A549 (cell line): ENCODE results near the gene SHC3. TPM values are rescaled to one million over a fixed set of nuclear protein-coding genes. Genes with fewer than 3 reads are reported as not detected.
A peak's percentile ranks its signal among the peaks of the same experiment; 100 is the strongest.

Experiments
- ATAC-seq, 2 experiments: fragments of 200-7000 bp in 1 of 2; fragments of >200 bp in 1 of 2; cut with Nextera tagmentation in 1 of 2; cut with Tn5 transposase in 1 of 2; 3 replicates each; pipeline versions ENCODE4 v1.8.0 to v1.9.1; 2018 to 2020; ENCODE audit warnings: mild to moderate bottlenecking in 1 of 2, moderate library complexity in 1 of 2
- CTCF ChIA-PET: fragments of 300-600 bp; sonication (Branson Sonifier 250); formaldehyde crosslinking; extraction: SDS; loops from one replicate; lab custom pipeline; 2021; ENCODE audit warnings: antibody characterized with exemption, inconsistent platforms; lab: Yijun Ruan, JAX
- POLR2A ChIA-PET: fragments of 350-600 bp; formaldehyde crosslinking; extraction: SDS; loops from one replicate; lab custom pipeline; 2021; ENCODE audit warnings: antibody characterized with exemption, inconsistent platforms; lab: Yijun Ruan, JAX
- DNase-seq, 2 experiments: peaks; one replicate each; pipeline versions ENCODE4 v3.0.0 to v3.0.0-alpha.2; 2011 to 2016; ENCODE audit warnings: low read depth in 1 of 2, low spot score in 1 of 2
- FAIRE-seq: peaks from 2 replicates; lab custom pipeline; 2011; peaks lifted over from hg19 to GRCh38; lab: Jason Lieb, UNC
- H3K27ac ChIP-seq, 2 experiments: fragments of >200 bp; sonication (Bioruptor Twin); formaldehyde crosslinking; 3 replicates each; pipeline ENCODE4 v1.5.1; 2016 to 2017
- H3K4me1 ChIP-seq: fragments of >200 bp; sonication (Bioruptor Twin); formaldehyde crosslinking; 3 replicates; pipeline ENCODE4 v1.6.1; 2016
- H3K4me2 ChIP-seq: fragments of >200 bp; sonication (Bioruptor Twin); formaldehyde crosslinking; 3 replicates; pipeline ENCODE4 v1.6.1; 2016
- H3K4me3 ChIP-seq: fragments of >200 bp; sonication (Bioruptor Twin); formaldehyde crosslinking; 3 replicates; pipeline ENCODE4 v1.5.1; 2016
- H3K9me3 ChIP-seq: fragments of >200 bp; sonication (Bioruptor Twin); formaldehyde crosslinking; 3 replicates; pipeline ENCODE4 v1.6.1; 2016
- CBX8 ChIP-seq: fragments of 200-600 bp; sonication (generic); IDR thresholded peaks from 2 replicates; pipeline ENCODE4 v1.6.1; 2016
- CEBPB ChIP-seq, 2 experiments: fragments of >200 bp in 1 of 2; sonication (Bioruptor Twin) in 1 of 2; formaldehyde crosslinking in 1 of 2; IDR thresholded peaks; 2 replicates each; pipeline ENCODE4 v1.6.1; 2012 to 2016
- CHD2 ChIP-seq: fragments of 150-350 bp; IDR thresholded peaks from 2 replicates; pipeline ENCODE4 v1.6.1; 2014; ENCODE audit warnings: low read length; ENCODE audit not compliant: partially characterized antibody
- EHMT2 ChIP-seq: fragments of 200-600 bp; sonication (generic); IDR thresholded peaks from 2 replicates; pipeline ENCODE4 v1.6.1; 2016; ENCODE audit warnings: antibody characterized with exemption, low read depth, mild to moderate bottlenecking, moderate library complexity
- EP300 ChIP-seq, 2 experiments: fragments of >200 bp; sonication (Bioruptor Twin); formaldehyde crosslinking; IDR thresholded peaks; 2 replicates in 1 of 2; 3 replicates in 1 of 2; pipeline ENCODE4 v1.6.1; 2016 to 2017
- GATA3 ChIP-seq: IDR thresholded peaks from 2 replicates; pipeline ENCODE4 v1.6.1; 2012; ENCODE audit warnings: borderline replicate concordance
- HOXB5 ChIP-seq: fragments of 250-450 bp; sonication (Bioruptor Pico); IDR thresholded peaks from 2 replicates; pipeline ENCODE4 v1.5.0; 2020; ENCODE audit warnings: mild to moderate bottlenecking, moderate library complexity
- JUNB ChIP-seq: fragments of >200 bp; sonication (Bioruptor Twin); formaldehyde crosslinking; IDR thresholded peaks from 2 replicates; pipeline ENCODE4 v1.6.1; 2016
- KDM5A ChIP-seq: fragments of 200-600 bp; sonication (generic); IDR thresholded peaks from 2 replicates; pipeline ENCODE4 v1.6.1; 2016; ENCODE audit warnings: antibody characterized with exemption, mild to moderate bottlenecking
- MYC ChIP-seq: IDR thresholded peaks from 2 replicates; pipeline ENCODE4 v1.6.1; 2012; ENCODE audit warnings: mild to moderate bottlenecking, inconsistent platforms, low read length, improper control_type of control experiment, borderline replicate concordance
- NR3C1 ChIP-seq: fragments of >200 bp; sonication (Bioruptor Twin); formaldehyde crosslinking; IDR thresholded peaks from 3 replicates; pipeline ENCODE4 v1.6.1; 2017
- POLR2A ChIP-seq: IDR thresholded peaks from 2 replicates; pipeline ENCODE4 v1.6.1; 2012; ENCODE audit warnings: mild to moderate bottlenecking, low read length
- RARB ChIP-seq: fragments of 250-450 bp; sonication (Bioruptor Pico); IDR thresholded peaks from 2 replicates; pipeline ENCODE4 v1.8.0; 2021; ENCODE audit warnings: mild to moderate bottlenecking, moderate library complexity
- TP53 ChIP-seq: fragments of 250-450 bp; sonication (Bioruptor Pico); IDR thresholded peaks from 2 replicates; pipeline ENCODE4 v1.5.0; 2021; ENCODE audit warnings: mild to moderate bottlenecking, moderate library complexity
- ZC3H11A ChIP-seq: fragments of 450-650 bp; IDR thresholded peaks from 2 replicates; pipeline ENCODE4 v1.6.1; 2014; ENCODE audit warnings: antibody characterized with exemption, mild to moderate bottlenecking
- ZNF302 ChIP-seq: fragments of 250-450 bp; sonication (Bioruptor Pico); IDR thresholded peaks from 2 replicates; pipeline ENCODE4 v1.9.0; 2021; ENCODE audit warnings: inconsistent platforms, mild to moderate bottlenecking, moderate library complexity
- WGBS: methylation state at CpG from one replicate; pipeline ENCODE4 v1.1.6; 2017; ENCODE audit errors: missing lambda C conversion rate; 5-methylcytosine and 5-hydroxymethylcytosine counted together
- polyA plus RNA-seq, 4 experiments: library from polyadenylated mRNA; depleted of rRNA in 3 of 4; stranded (reverse); fragments of >200 nt; fragmentation: RNase III in 1 of 4; extraction: RNeasy Plus Mini Kit Qiagen cat#74134 plus additional on column Dnase treatment in 1 of 4; gene quantifications; 2 replicates in 3 of 4; 3 replicates in 1 of 4; pipeline ENCODE4 v1.2.3, GENCODE V29; 2011 to 2017
- TF ChIP-seq, protein P1 (sequence below): fragments of 150-350 bp; IDR thresholded peaks from 2 replicates; pipeline ENCODE4 v1.6.1; 2014; ENCODE audit warnings: low read depth, mild to moderate bottlenecking, low read length
- TF ChIP-seq, protein P2 (sequence below): fragments of >200 bp; sonication (Bioruptor Twin); formaldehyde crosslinking; IDR thresholded peaks from 3 replicates; pipeline ENCODE4 v1.5.1; 2016
- TF ChIP-seq, protein P3 (sequence below): fragments of 450-650 bp; IDR thresholded peaks from 2 replicates; pipeline ENCODE4 v1.6.1; 2014; ENCODE audit warnings: antibody characterized with exemption
- TF ChIP-seq, protein P4 (sequence below): fragments of >200 bp; sonication (Bioruptor Twin); formaldehyde crosslinking; IDR thresholded peaks from 2 replicates; pipeline ENCODE4 v1.6.1; 2016
- TF ChIP-seq, protein P5 (sequence below): fragments of 250-450 bp; sonication (Bioruptor Pico); IDR thresholded peaks from 2 replicates; pipeline ENCODE4 v1.5.0; 2021; ENCODE audit warnings: mild to moderate bottlenecking, moderate library complexity, borderline replicate concordance
- TF ChIP-seq, protein P6 (sequence below): IDR thresholded peaks from 2 replicates; pipeline ENCODE4 v1.6.1; 2012; ENCODE audit warnings: low read depth, borderline replicate concordance

SHC3 gene
- polyA plus RNA-seq, 2 of the 4 experiments (the other 2 are of a cell fraction): 0.09 to 0.88 TPM

DNA sequence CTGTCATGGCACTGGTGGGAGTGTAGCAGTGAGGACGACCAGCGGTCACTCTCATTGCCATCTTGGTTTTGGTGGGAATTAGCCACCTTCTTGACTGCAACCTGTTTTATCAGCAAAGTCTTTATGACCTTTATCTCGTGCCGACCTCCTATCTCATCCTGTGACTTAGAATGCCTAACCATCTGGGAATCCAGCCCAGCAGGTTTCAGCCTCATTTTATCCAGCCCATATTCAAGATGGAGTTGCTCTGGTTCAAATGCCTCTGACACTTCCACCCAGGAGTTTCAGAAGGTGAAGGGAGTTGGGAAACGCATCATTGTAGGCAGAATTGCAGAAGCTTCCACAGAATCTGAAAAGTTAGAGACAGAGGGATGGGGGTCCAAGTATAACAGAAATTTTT, 35.4 kb downstream of the SHC3 start:
- H3K4me2 ChIP-seq: no peak overlapping the region
- ATAC-seq: no peak
- CTCF ChIA-PET: no interaction called here
- POLR2A ChIA-PET: no interaction called here
- FAIRE-seq: no peak
- no peak for DNase-seq
- no peaks in the 10 kb centered on the region for H3K9me3 ChIP-seq
- no peak overlapping the region for H3K4me3 ChIP-seq
- peaks cover 15% of the 10 kb centered on the region for H3K4me1 ChIP-seq
- no peak for TF ChIP-seq JUNB
- TF ChIP-seq, protein P1, sequence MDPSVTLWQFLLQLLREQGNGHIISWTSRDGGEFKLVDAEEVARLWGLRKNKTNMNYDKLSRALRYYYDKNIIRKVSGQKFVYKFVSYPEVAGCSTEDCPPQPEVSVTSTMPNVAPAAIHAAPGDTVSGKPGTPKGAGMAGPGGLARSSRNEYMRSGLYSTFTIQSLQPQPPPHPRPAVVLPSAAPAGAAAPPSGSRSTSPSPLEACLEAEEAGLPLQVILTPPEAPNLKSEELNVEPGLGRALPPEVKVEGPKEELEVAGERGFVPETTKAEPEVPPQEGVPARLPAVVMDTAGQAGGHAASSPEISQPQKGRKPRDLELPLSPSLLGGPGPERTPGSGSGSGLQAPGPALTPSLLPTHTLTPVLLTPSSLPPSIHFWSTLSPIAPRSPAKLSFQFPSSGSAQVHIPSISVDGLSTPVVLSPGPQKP: no peak
- TF ChIP-seq CHD2: no peak
- TF ChIP-seq ZNF302 (CRISPR knock-in tag): no peak
- TF ChIP-seq, protein P2, sequence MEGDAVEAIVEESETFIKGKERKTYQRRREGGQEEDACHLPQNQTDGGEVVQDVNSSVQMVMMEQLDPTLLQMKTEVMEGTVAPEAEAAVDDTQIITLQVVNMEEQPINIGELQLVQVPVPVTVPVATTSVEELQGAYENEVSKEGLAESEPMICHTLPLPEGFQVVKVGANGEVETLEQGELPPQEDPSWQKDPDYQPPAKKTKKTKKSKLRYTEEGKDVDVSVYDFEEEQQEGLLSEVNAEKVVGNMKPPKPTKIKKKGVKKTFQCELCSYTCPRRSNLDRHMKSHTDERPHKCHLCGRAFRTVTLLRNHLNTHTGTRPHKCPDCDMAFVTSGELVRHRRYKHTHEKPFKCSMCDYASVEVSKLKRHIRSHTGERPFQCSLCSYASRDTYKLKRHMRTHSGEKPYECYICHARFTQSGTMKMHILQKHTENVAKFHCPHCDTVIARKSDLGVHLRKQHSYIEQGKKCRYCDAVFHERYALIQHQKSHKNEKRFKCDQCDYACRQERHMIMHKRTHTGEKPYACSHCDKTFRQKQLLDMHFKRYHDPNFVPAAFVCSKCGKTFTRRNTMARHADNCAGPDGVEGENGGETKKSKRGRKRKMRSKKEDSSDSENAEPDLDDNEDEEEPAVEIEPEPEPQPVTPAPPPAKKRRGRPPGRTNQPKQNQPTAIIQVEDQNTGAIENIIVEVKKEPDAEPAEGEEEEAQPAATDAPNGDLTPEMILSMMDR: no peak
- no peak for TF ChIP-seq GATA3
- no peak for TF ChIP-seq MYC
- TF ChIP-seq TP53 (CRISPR knock-in tag): no peak
- TF ChIP-seq, protein P3, sequence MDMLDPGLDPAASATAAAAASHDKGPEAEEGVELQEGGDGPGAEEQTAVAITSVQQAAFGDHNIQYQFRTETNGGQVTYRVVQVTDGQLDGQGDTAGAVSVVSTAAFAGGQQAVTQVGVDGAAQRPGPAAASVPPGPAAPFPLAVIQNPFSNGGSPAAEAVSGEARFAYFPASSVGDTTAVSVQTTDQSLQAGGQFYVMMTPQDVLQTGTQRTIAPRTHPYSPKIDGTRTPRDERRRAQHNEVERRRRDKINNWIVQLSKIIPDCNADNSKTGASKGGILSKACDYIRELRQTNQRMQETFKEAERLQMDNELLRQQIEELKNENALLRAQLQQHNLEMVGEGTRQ: no peak
- no peak for TF ChIP-seq HOXB5 (CRISPR knock-in tag)
- TF ChIP-seq EHMT2: no peak
- no peak for TF ChIP-seq EP300 (IDR thresholded peaks at IDR 0.05)
- TF ChIP-seq POLR2A: no peak
- TF ChIP-seq, protein P4, sequence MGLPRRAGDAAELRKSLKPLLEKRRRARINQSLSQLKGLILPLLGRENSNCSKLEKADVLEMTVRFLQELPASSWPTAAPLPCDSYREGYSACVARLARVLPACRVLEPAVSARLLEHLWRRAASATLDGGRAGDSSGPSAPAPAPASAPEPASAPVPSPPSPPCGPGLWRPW: no peak
- no peak for TF ChIP-seq NR3C1
- no peak overlapping the region for H3K27ac ChIP-seq
- WGBS: 77% methylated on average over 5 of the region's 5 CpGs

DNA sequence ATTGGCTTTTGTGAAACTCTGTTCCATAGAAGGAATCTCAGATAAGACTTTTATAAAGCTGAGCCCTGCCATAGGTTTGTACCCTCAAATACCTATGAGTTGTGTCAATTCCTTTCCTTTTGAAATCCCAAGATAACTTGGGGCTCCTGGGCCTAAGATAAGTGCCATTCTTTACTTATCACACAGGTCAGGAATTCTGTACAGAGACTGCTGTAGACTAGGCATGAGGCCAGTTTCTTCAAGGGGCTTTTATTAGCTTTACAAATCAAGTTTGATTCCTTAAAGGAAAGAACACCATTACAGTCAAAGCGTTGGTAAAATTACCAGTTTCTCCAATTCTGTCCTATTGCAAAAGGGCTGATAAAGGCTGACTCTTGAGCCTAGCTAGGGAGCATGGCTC, 39.2 kb downstream of the SHC3 start:
- no peak overlapping the region for H3K4me2 ChIP-seq
- POLR2A ChIA-PET: no interaction called here
- H3K27ac ChIP-seq: peak overlapping the region in 1 of 2 experiments; percentile 81; a peak in 3 of 6 replicates
- H3K4me1 ChIP-seq: peaks cover 27% of the 10 kb centered on the region
- TF ChIP-seq, protein P5, sequence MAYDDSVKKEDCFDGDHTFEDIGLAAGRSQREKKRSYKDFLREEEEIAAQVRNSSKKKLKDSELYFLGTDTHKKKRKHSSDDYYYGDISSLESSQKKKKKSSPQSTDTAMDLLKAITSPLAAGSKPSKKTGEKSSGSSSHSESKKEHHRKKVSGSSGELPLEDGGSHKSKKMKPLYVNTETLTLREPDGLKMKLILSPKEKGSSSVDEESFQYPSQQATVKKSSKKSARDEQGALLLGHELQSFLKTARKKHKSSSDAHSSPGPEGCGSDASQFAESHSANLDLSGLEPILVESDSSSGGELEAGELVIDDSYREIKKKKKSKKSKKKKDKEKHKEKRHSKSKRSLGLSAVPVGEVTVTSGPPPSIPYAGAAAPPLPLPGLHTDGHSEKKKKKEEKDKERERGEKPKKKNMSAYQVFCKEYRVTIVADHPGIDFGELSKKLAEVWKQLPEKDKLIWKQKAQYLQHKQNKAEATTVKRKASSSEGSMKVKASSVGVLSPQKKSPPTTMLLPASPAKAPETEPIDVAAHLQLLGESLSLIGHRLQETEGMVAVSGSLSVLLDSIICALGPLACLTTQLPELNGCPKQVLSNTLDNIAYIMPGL (CRISPR knock-in tag): no peak
- TF ChIP-seq CBX8 (no peak), CEBPB (IDR thresholded peaks at IDR 0.05) (no peak), EP300 (IDR thresholded peaks at IDR 0.05) (no peak), KDM5A (no peak), RARB (CRISPR knock-in tag) (no peak), ZC3H11A (no peak)
- TF ChIP-seq, protein P6, sequence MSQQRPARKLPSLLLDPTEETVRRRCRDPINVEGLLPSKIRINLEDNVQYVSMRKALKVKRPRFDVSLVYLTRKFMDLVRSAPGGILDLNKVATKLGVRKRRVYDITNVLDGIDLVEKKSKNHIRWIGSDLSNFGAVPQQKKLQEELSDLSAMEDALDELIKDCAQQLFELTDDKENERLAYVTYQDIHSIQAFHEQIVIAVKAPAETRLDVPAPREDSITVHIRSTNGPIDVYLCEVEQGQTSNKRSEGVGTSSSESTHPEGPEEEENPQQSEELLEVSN: no peak
- TF ChIP-seq, protein P3: no peak
- CTCF ChIA-PET: interaction anchor here (1.3 to 2.1 kb wide), 3 partner anchors 8 to 19 kb away, joined by 3 to 7 read pairs (median 4); no protein-coding TSS in a partner anchor
- peak in 1 of 2 experiments; percentile 43; a peak in 3 of 6 replicates for ATAC-seq
- H3K4me3 ChIP-seq: no peak overlapping the region
- no peak for FAIRE-seq
- DNase-seq: no peak
- 54% methylated on average over 1 of the region's 1 CpG for WGBS
- no peaks in the 10 kb centered on the region for H3K9me3 ChIP-seq
